MCF 10A (cell line): Measurements from ENCODE around the gene ABCA6. TPM values are rescaled to one million over a fixed set of nuclear protein-coding genes. Genes with fewer than 3 reads are reported as not detected.
A peak's percentile ranks its signal among the peaks of the same experiment; 100 is the strongest.

Experiments
- BruUV-seq: library from RNA; stranded (reverse); fragments of 400-500 nt; replicated peaks from 2 replicates; lab custom pipeline; 2021; lab: Mats Ljungman, UMichigan
- CTCF ChIA-PET: fragments of 300-600 bp; sonication (Branson Sonifier 250); formaldehyde crosslinking; extraction: SDS; loops from one replicate; lab custom pipeline; 2021; ENCODE audit warnings: antibody characterized with exemption, inconsistent platforms; lab: Yijun Ruan, JAX
- POLR2A ChIA-PET: fragments of 300-600, 350-650 bp; sonication (Branson Sonifier 250); formaldehyde crosslinking; extraction: SDS; loops from one replicate; lab custom pipeline; 2020; ENCODE audit warnings: antibody characterized with exemption, inconsistent platforms; lab: Yijun Ruan, JAX
- DNase-seq: peaks from one replicate; pipeline ENCODE4 v3.0.0-alpha.2; 2018; ENCODE audit not compliant: unreplicated experiment
- H3K27ac Mint-ChIP-seq: one replicate; pipeline ENCODE4 v1.8.0; 2022; ENCODE audit warnings: mild to moderate bottlenecking, low read depth, mixed read lengths; ENCODE audit not compliant: unreplicated experiment
- H3K27me3 Mint-ChIP-seq: one replicate; pipeline ENCODE4 v1.8.0; 2022; ENCODE audit warnings: mixed read lengths; ENCODE audit not compliant: insufficient read depth, unreplicated experiment
- H3K36me3 Mint-ChIP-seq: one replicate; pipeline ENCODE4 v1.8.0; 2022; ENCODE audit warnings: mild to moderate bottlenecking, moderate library complexity, mixed read lengths; ENCODE audit not compliant: insufficient read depth, unreplicated experiment
- H3K4me1 Mint-ChIP-seq: one replicate; pipeline ENCODE4 v1.8.0; 2022; ENCODE audit warnings: mixed read lengths; ENCODE audit not compliant: insufficient read depth, unreplicated experiment
- H3K4me3 Mint-ChIP-seq: one replicate; pipeline ENCODE4 v1.8.0; 2022; ENCODE audit warnings: mild to moderate bottlenecking, moderate library complexity, mixed read lengths; ENCODE audit not compliant: unreplicated experiment
- H3K9me3 Mint-ChIP-seq: one replicate; pipeline ENCODE4 v1.8.0; 2022; ENCODE audit warnings: mixed read lengths; ENCODE audit not compliant: unreplicated experiment
- CTCF ChIP-seq: fragments of 200-600 bp; IDR thresholded peaks from one replicate; pipeline ENCODE4 v1.8.0; 2022; ENCODE audit warnings: antibody characterized with exemption, mild to moderate bottlenecking; ENCODE audit not compliant: unreplicated experiment
- intact Hi-C: fragments of 100-400 bp; cut with micrococcal nuclease; formaldehyde crosslinking; loops from 2 replicates; pipeline ENCODE4 v1.14.1; 2022
- total RNA-seq: library from RNA; stranded (reverse); gene quantifications from 2 replicates; pipeline ENCODE4 v1.2.3, GENCODE V29; 2022

The ABCA6 gene
- total RNA-seq, 1 experiment from 2014 or later, result 34.5 TPM

- TF ChIP-seq CTCF, result no peak
- H3K4me1 Mint-ChIP-seq, result peaks cover 39% of the 10 kb centered on the region
- CTCF ChIA-PET, result no interaction called here
- BruUV-seq, result no TSS peak
- POLR2A ChIA-PET, result no interaction called here
- no peaks in the 10 kb centered on the region for H3K27me3 Mint-ChIP-seq
- no peaks in the 10 kb centered on the region for H3K36me3 Mint-ChIP-seq
- intact Hi-C loops, result no loop called here
- H3K27ac Mint-ChIP-seq, result peak overlapping the region; percentile 18
- H3K4me3 Mint-ChIP-seq, result no peak overlapping the region
- peak; percentile 60 for DNase-seq
- no peaks in the 10 kb centered on the region for H3K9me3 Mint-ChIP-seq
Observed at GRCh38 chr17:69179227-69179952, 37.7 kb upstream of the ABCA6 start.

GRCh38 chr17:69176457-69176795 lies 34.7 kb upstream of the ABCA6 start:
- no peak for TF ChIP-seq CTCF
- intact Hi-C loops, result no loop called here
- Mint-ChIP-seq H3K27ac (peak overlapping the region; percentile 94), H3K9me3 (no peaks in the 10 kb centered on the region), H3K36me3 (no peaks in the 10 kb centered on the region), H3K4me3 (no peak overlapping the region), H3K27me3 (no peaks in the 10 kb centered on the region), H3K4me1 (peaks cover 48% of the 10 kb centered on the region)
- CTCF ChIA-PET, result no interaction called here
- BruUV-seq, result no TSS peak
- DNase-seq, result peak; percentile 20
- POLR2A ChIA-PET, result interaction anchor here (0.6 to 1.6 kb wide), 6 partner anchors 11 to 88 kb away, joined by 3 to 11 read pairs (median 4); partner anchors contain the start of gene ABCA6

- Mint-ChIP-seq H3K4me3 (peak overlapping the region; percentile 62), H3K27ac (peak overlapping the region; percentile 94), H3K4me1 (peaks cover 48% of the 10 kb centered on the region), H3K27me3 (no peaks in the 10 kb centered on the region), H3K9me3 (no peaks in the 10 kb centered on the region), H3K36me3 (no peaks in the 10 kb centered on the region)
- ChIA-PET POLR2A (interaction anchor here (0.6 to 1.6 kb wide), 6 partner anchors 12 to 89 kb away, joined by 3 to 11 read pairs (median 4); partner anchors contain the start of gene ABCA6), CTCF (no interaction called here)
- DNase-seq, result peak; percentile 93
- no peak for TF ChIP-seq CTCF
- intact Hi-C loops, result loop anchor here (1.0 kb wide), 1 partner anchor 35 kb away; the partner anchor contains the start of gene ABCA6
- BruUV-seq, result TSS peak; percentile 97
Observed at GRCh38 chr17:69175625-69176456, 34.1 kb upstream of the ABCA6 start.

GRCh38 chr17:69175262-69175624 lies 33.5 kb upstream of the ABCA6 start:
- TF ChIP-seq CTCF, result no peak
- intact Hi-C loops, result loop anchor here (1.0 kb wide), 1 partner anchor 34 kb away; the partner anchor contains the start of gene ABCA6
- Mint-ChIP-seq H3K27ac (peak overlapping the region; percentile 94), H3K4me1 (peaks cover 48% of the 10 kb centered on the region), H3K4me3 (peak overlapping the region; percentile 62), H3K27me3 (no peaks in the 10 kb centered on the region), H3K9me3 (no peaks in the 10 kb centered on the region), H3K36me3 (no peaks in the 10 kb centered on the region)
- CTCF ChIA-PET, result no interaction called here
- BruUV-seq, result TSS peak; percentile 78
- POLR2A ChIA-PET, result interaction anchor here (1.2 to 1.6 kb wide), 2 partner anchors 12 to 34 kb away, joined by 4 to 11 read pairs; partner anchors contain the start of gene ABCA6
- DNase-seq, result no peak
